ENCODE measurements around the gene RHOD. TPM values are rescaled to one million over a fixed set of nuclear protein-coding genes. Genes with fewer than 3 reads are reported as not detected.

The RHOD gene
- total RNA-seq, 1 donor: 15.1 TPM

GRCh38 chr11:67071420-67072284 is 15.0 kb downstream of the RHOD start:
- H3K4me3 ChIP-seq (ENCODE audit: low read depth, low read length): peak overlapping the region; percentile 46
- TF ChIP-seq CTCF (IDR thresholded peaks at IDR 0.05; ENCODE audit: insufficient read depth, low read length): peak; percentile 93
- peak; percentile 65 for DNase-seq (ENCODE audit: low read depth)

- TF ChIP-seq CTCF (IDR thresholded peaks at IDR 0.05; ENCODE audit: insufficient read depth, low read length): no peak
These were observed 15.6 kb downstream of the RHOD start for GRCh38 chr11:67072295-67072694.

GRCh38 chr11:67073908-67074307 is 17.3 kb downstream of the RHOD start:
- no peak for TF ChIP-seq CTCF (IDR thresholded peaks at IDR 0.05; ENCODE audit: insufficient read depth, low read length)
- H3K4me3 ChIP-seq (ENCODE audit: low read depth, low read length): no peak overlapping the region
- no peak for DNase-seq (ENCODE audit: low read depth)

More at GRCh38 chr11:67072295-67072694, 15.6 kb downstream of the RHOD start:
- H3K4me3 ChIP-seq (ENCODE audit: low read depth, low read length): no peak overlapping the region
- no peak for DNase-seq (ENCODE audit: low read depth)

DNA sequence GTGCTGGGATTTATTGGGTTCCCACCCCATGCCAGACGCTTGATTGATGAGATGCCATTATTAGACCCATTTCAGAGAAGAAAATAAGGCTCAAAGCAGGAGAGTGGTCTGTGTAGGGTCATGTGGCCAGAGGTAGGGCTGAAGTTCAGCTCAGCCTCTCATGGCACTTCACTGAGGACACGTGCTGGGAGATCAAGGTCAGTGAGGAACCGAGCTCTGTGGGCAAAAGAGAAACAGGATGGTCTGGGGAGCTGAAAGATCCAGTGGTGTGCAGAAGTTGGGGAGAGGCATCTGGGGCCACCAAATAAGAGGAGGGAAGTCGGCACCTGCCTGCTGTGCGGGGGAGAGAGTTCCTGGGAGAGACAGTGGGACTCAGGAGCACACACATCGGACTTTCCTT is 19.6 kb downstream of the RHOD start:
- no peak for DNase-seq (ENCODE audit: low read depth)
- no peak overlapping the region for H3K4me3 ChIP-seq (ENCODE audit: low read depth, low read length)
- no peak for TF ChIP-seq CTCF (IDR thresholded peaks at IDR 0.05; ENCODE audit: insufficient read depth, low read length)

DNA sequence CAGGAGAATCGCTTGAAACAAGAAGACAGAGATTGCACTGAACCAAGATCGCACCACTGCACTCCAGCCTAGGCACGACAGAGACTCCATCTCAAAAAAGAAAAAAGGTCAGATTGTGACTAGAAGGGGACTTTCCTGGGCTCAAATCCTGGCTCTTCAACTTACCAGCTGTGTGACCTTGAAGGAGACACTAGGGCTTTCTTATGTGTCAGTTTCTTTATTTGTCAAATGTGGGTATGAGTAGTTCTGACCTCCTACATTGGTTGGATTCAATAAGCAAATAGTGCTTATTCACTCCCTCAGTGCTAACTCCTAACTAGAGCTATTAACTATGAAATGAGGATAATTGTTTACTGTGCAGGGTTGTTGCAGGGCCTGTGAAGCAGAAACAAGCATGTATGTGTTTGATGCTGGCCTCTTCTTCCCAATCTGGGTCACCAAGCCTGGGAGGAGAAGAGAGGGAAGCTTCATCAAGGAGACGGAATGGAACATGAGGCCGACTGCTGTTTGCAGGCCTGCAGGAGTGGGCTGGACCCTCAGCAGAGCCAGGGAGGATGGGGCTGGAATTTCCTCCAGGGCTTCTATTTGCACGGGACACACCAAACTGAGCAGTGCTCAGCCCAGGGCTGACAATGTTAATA is 22.5 kb downstream of the RHOD start:
- H3K4me3 ChIP-seq (ENCODE audit: low read depth, low read length): no peak overlapping the region
- no peak for DNase-seq (ENCODE audit: low read depth)

More for the DNA sequence above, 22.5 kb downstream of the RHOD start:
- no peak for TF ChIP-seq CTCF (IDR thresholded peaks at IDR 0.05; ENCODE audit: insufficient read depth, low read length)

Data from fibroblast of the aortic adventitia (primary cell).